KMS-11 (cell line): ENCODE data around the gene LRRC8B.

Experiments
- H2AFZ ChIP-seq: fragments of 200-600 bp; sonication (generic); 2 replicates; pipeline ENCODE4 v1.6.1; 2016; ENCODE audit warnings: antibody characterized with exemption, mixed run types, low read depth
- H3K27ac ChIP-seq: fragments of 200-600 bp; sonication (generic); 2 replicates; pipeline ENCODE4 v1.6.1; 2016; ENCODE audit warnings: mild to moderate bottlenecking, mixed run types
- H3K27me3 ChIP-seq: fragments of 200-600 bp; sonication (generic); 2 replicates; pipeline ENCODE4 v1.6.1; 2017; ENCODE audit warnings: mild to moderate bottlenecking, low read depth, mixed run types, moderate library complexity; ENCODE audit not compliant: insufficient read depth
- H3K36me3 ChIP-seq: fragments of 200-600 bp; sonication (generic); 2 replicates; pipeline ENCODE4 v1.6.1; 2017; ENCODE audit warnings: mild to moderate bottlenecking, mixed run types; ENCODE audit not compliant: insufficient read depth
- H3K4me1 ChIP-seq: fragments of 200-600 bp; sonication (generic); 2 replicates; pipeline ENCODE4 v1.6.1; 2016; ENCODE audit warnings: mild to moderate bottlenecking, low read depth, mixed run types; ENCODE audit not compliant: poor library complexity, severe bottlenecking
- H3K4me2 ChIP-seq: fragments of 200-600 bp; sonication (generic); 2 replicates; pipeline ENCODE4 v1.7.0; 2016; ENCODE audit warnings: mild to moderate bottlenecking, mixed run types
- H3K4me3 ChIP-seq: fragments of 200-600 bp; sonication (generic); IDR thresholded peaks from 2 replicates; pipeline ENCODE4 v1.6.1; 2017; ENCODE audit warnings: low read depth, low read length, mixed read lengths; ENCODE audit not compliant: insufficient read depth
- H3K79me2 ChIP-seq: fragments of 200-600 bp; sonication (generic); 2 replicates; pipeline ENCODE4 v1.6.1; 2016; ENCODE audit warnings: low read depth, mixed run types; ENCODE audit not compliant: insufficient read depth
- H3K9ac ChIP-seq: fragments of 200-600 bp; sonication (generic); 2 replicates; pipeline ENCODE4 v1.6.1; 2016; ENCODE audit warnings: mild to moderate bottlenecking, mixed run types
- H4K20me1 ChIP-seq: fragments of 200-600 bp; sonication (generic); 2 replicates; pipeline ENCODE4 v1.6.1; 2016; ENCODE audit warnings: mild to moderate bottlenecking, mixed run types; ENCODE audit not compliant: insufficient read depth
- CTCF ChIP-seq: fragments of 200-600 bp; sonication (generic); conservative IDR thresholded peaks from 2 replicates; pipeline ENCODE4 v1.6.1; 2017; ENCODE audit warnings: low read depth, mild to moderate bottlenecking, antibody characterized with exemption, low read length, moderate library complexity, mixed read lengths

LRRC8B gene

GRCh38 chr1:89532228-89532627 is 7.6 kb downstream of the LRRC8B start:
- H3K4me1 ChIP-seq: peaks cover 2% of the 10 kb centered on the region
- H3K4me3 ChIP-seq: no peak overlapping the region
- H3K9ac ChIP-seq: no peak overlapping the region
- H3K36me3 ChIP-seq: no peaks in the 10 kb centered on the region
- H3K4me2 ChIP-seq: no peak overlapping the region
- H3K27me3 ChIP-seq: no peaks in the 10 kb centered on the region
- no peaks in the 10 kb centered on the region for H4K20me1 ChIP-seq
- H3K27ac ChIP-seq: no peak overlapping the region
- H2AFZ ChIP-seq: no peak overlapping the region
- no peak for TF ChIP-seq CTCF
- H3K79me2 ChIP-seq: no peaks in the 10 kb centered on the region

- no peaks in the 10 kb centered on the region for H3K27me3 ChIP-seq
- TF ChIP-seq CTCF: no peak
- H3K4me1 ChIP-seq: no peaks in the 10 kb centered on the region
- no peak overlapping the region for H3K27ac ChIP-seq
- no peaks in the 10 kb centered on the region for H3K79me2 ChIP-seq
- H3K4me2 ChIP-seq: no peak overlapping the region
- no peaks in the 10 kb centered on the region for H3K36me3 ChIP-seq
- H3K4me3 ChIP-seq: no peak overlapping the region
- H2AFZ ChIP-seq: no peak overlapping the region
- no peaks in the 10 kb centered on the region for H4K20me1 ChIP-seq
- no peak overlapping the region for H3K9ac ChIP-seq
Observed at GRCh38 chr1:89532866-89533265, 8.2 kb downstream of the LRRC8B start.

- no peak for TF ChIP-seq CTCF
- Histone ChIP-seq H3K4me3 (no peak overlapping the region), H3K79me2 (no peaks in the 10 kb centered on the region), H3K27me3 (no peaks in the 10 kb centered on the region), H4K20me1 (no peaks in the 10 kb centered on the region), H3K36me3 (no peaks in the 10 kb centered on the region), H3K9ac (no peak overlapping the region), H3K4me1 (no peaks in the 10 kb centered on the region), H2AFZ (no peak overlapping the region), H3K27ac (no peak overlapping the region), H3K4me2 (no peak overlapping the region)
Observed at GRCh38 chr1:89535537-89535936, 10.9 kb downstream of the LRRC8B start.

GRCh38 chr1:89536555-89537341 is 12.1 kb downstream of the LRRC8B start:
- H4K20me1 ChIP-seq: no peaks in the 10 kb centered on the region
- H3K27me3 ChIP-seq: no peaks in the 10 kb centered on the region
- no peak overlapping the region for H2AFZ ChIP-seq
- H3K9ac ChIP-seq: no peak overlapping the region
- no peak overlapping the region for H3K27ac ChIP-seq
- H3K4me2 ChIP-seq: no peak overlapping the region
- no peak overlapping the region for H3K4me3 ChIP-seq
- H3K36me3 ChIP-seq: no peaks in the 10 kb centered on the region
- no peak for TF ChIP-seq CTCF
- no peaks in the 10 kb centered on the region for H3K4me1 ChIP-seq
- H3K79me2 ChIP-seq: no peaks in the 10 kb centered on the region
